22Rv1 (cell line): ENCODE data around the gene HSD17B11.
"Not testable (repeated sequence)": the region's sequence is repeated elsewhere in the genome, so short reads cannot be mapped to it uniquely, and the experiment has no call there.

Experiments used
- ZFX ChIP-seq: fragments of 450-650 bp; IDR thresholded peaks from 2 replicates; pipeline ENCODE4 v1.6.1; 2017; ENCODE audit warnings: antibody characterized with exemption, borderline replicate concordance
- TF ChIP-seq, protein P1 (sequence below): fragments of 450-650 bp; IDR thresholded peaks from 2 replicates; pipeline ENCODE4 v1.5.1; 2017; ENCODE audit warnings: mild to moderate bottlenecking

DNA sequence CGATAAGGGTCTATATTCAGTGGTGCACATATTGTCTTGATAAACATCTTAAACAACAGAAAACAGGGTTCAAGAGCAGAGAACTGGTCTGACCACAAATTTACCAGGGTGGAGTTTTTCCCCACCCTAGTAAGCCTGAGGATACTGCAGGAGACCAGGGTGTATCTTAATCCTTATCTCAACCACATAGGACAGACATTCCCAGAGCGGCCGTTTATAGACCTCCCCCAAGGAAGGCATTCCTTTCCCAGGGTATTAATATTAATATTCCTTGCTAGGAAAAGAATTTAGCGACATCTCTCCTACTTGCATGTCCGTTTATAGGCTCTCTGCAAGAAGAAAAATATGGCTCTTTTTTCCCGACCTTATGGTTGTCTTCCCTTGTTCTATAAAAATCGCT lies 97.1 kb downstream of the HSD17B11 start:
- TF ChIP-seq, protein P1, sequence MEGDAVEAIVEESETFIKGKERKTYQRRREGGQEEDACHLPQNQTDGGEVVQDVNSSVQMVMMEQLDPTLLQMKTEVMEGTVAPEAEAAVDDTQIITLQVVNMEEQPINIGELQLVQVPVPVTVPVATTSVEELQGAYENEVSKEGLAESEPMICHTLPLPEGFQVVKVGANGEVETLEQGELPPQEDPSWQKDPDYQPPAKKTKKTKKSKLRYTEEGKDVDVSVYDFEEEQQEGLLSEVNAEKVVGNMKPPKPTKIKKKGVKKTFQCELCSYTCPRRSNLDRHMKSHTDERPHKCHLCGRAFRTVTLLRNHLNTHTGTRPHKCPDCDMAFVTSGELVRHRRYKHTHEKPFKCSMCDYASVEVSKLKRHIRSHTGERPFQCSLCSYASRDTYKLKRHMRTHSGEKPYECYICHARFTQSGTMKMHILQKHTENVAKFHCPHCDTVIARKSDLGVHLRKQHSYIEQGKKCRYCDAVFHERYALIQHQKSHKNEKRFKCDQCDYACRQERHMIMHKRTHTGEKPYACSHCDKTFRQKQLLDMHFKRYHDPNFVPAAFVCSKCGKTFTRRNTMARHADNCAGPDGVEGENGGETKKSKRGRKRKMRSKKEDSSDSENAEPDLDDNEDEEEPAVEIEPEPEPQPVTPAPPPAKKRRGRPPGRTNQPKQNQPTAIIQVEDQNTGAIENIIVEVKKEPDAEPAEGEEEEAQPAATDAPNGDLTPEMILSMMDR: not testable (repeated sequence)
- not testable (repeated sequence) for TF ChIP-seq ZFX
